ENCODE measurements around the gene NHERF2.

DNA sequence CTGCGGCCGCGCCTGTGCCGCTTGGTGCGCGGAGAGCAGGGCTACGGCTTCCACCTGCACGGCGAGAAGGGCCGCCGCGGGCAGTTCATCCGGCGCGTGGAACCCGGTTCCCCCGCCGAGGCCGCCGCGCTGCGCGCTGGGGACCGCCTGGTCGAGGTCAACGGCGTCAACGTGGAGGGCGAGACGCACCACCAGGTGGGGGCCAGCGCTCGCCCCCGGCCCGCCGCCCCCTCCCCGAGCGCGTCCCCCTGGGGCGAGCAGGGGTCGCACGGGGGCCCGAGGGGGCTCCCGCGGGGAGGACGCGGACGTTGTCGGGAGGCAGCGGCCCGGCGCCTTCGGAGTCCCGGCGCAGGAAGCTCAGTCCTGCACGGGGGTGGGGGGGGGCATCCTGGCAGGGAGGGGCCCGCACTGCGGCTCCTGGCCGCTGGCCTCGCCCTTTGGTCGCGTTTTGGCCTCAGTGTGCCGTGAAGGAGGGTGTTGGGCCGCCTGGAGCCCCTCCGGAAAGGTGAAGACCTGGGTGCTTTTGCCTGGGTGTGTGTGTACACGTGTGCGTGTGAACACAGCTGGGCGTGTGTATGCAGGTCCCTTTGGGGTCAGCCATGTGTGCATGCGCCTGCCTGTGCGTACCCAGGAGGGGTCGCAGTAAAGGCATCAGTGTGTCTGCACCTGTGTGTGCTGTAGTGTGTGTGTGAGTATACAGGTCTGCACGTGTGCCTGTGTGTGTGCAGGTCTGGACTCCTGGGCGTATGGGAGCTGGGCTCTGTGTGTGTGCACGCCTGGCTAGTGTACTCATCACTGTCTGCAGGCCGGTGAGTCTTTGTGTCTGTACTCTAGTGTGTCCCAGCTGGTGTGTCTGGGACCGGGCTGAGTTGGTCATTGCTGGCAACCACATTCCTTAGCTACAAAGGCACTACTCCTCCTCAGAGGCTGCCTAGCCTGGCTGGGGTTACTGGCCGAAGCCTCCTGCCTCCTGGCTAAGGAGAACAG, 615 bp downstream of the NHERF2 start:
- TF ChIP-seq, protein P1, sequence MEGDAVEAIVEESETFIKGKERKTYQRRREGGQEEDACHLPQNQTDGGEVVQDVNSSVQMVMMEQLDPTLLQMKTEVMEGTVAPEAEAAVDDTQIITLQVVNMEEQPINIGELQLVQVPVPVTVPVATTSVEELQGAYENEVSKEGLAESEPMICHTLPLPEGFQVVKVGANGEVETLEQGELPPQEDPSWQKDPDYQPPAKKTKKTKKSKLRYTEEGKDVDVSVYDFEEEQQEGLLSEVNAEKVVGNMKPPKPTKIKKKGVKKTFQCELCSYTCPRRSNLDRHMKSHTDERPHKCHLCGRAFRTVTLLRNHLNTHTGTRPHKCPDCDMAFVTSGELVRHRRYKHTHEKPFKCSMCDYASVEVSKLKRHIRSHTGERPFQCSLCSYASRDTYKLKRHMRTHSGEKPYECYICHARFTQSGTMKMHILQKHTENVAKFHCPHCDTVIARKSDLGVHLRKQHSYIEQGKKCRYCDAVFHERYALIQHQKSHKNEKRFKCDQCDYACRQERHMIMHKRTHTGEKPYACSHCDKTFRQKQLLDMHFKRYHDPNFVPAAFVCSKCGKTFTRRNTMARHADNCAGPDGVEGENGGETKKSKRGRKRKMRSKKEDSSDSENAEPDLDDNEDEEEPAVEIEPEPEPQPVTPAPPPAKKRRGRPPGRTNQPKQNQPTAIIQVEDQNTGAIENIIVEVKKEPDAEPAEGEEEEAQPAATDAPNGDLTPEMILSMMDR (IDR thresholded peaks at IDR 0.05): no peak
- no peak for TF ChIP-seq POLR2A (IDR thresholded peaks at IDR 0.05)

Measured in uterus (tissue), 2 donors.